K562 (cell line): ENCODE data around the gene ULK3. TPM values are rescaled to one million over a fixed set of nuclear protein-coding genes. Genes with fewer than 3 reads are reported as not detected.

ENCODE experiments used
- ATAC-seq: fragments of 200-7000 bp; cut with Tn5 transposase; 3 replicates; pipeline ENCODE4 v1.9.1; 2020; ENCODE audit warnings: moderate library complexity
- BruUV-seq: library from RNA; stranded (reverse); fragments of 400-500 nt; replicated peaks from 2 replicates; lab custom pipeline; 2021; lab: Mats Ljungman, UMichigan
- CTCF ChIA-PET: fragments of 300-600 bp; formaldehyde crosslinking; extraction: SDS; loops from one replicate; lab custom pipeline; 2021; ENCODE audit warnings: low intra/inter-chr PET ratio; lab: Yijun Ruan, JAX
- POLR2A ChIA-PET: fragments of 300-600, 350-650 bp; sonication (Branson Sonifier 250); formaldehyde crosslinking; extraction: SDS; loops from one replicate; lab custom pipeline; 2021; ENCODE audit warnings: antibody characterized with exemption, inconsistent platforms; lab: Yijun Ruan, JAX
- DNase-seq, 4 experiments: peaks; one replicate each; pipeline versions ENCODE4 v3.0.0 to v3.0.0-alpha.2; 2011 to 2018; ENCODE audit warnings: low spot score in 3 of 4, mixed read lengths in 3 of 4; ENCODE audit errors: extremely low read depth in 1 of 4
- FAIRE-seq: peaks from 2 replicates; lab custom pipeline; 2011; peaks lifted over from hg19 to GRCh38; lab: Jason Lieb, UNC
- H2AFZ ChIP-seq: 2 replicates; pipeline ENCODE4 v1.6.0; 2011; ENCODE audit warnings: low read depth, low read length, control low read depth, inconsistent platforms
- H3K27ac ChIP-seq: fragments of 200-600 bp; 3 replicates; pipeline ENCODE4 v1.8.0; 2011; ENCODE audit warnings: low read depth, mild to moderate bottlenecking, control low read depth, inconsistent platforms, low read length, moderate library complexity, mixed read lengths; ENCODE audit errors: extremely low read depth
- H3K27me3 ChIP-seq, 2 experiments: fragments of 300-600 bp in 1 of 2; 2 replicates in 1 of 2; 3 replicates in 1 of 2; pipeline versions ENCODE4 v1.6.0 to v1.8.0; 2011; ENCODE audit warnings: inconsistent platforms in 2 of 2, low read length in 2 of 2, mild to moderate bottlenecking in 1 of 2, mixed read lengths in 1 of 2, moderate library complexity in 1 of 2; ENCODE audit not compliant: control insufficient read depth in 2 of 2, insufficient read depth in 2 of 2
- H3K36me3 ChIP-seq: fragments of 300-600 bp; 3 replicates; pipeline ENCODE4 v1.8.0; 2011; ENCODE audit warnings: mild to moderate bottlenecking, low read length, inconsistent platforms; ENCODE audit not compliant: control insufficient read depth, insufficient read depth
- H3K4me1 ChIP-seq, 2 experiments: fragments of 200-600 bp in 1 of 2; replicated peaks in 1 of 2; 2 replicates in 1 of 2; 3 replicates in 1 of 2; pipeline versions ENCODE4 v1.5.1 to v1.8.0; 2011; ENCODE audit warnings: inconsistent platforms in 2 of 2, low read length in 2 of 2, mild to moderate bottlenecking in 1 of 2, mixed read lengths in 1 of 2, moderate library complexity in 1 of 2; ENCODE audit not compliant: control insufficient read depth in 2 of 2, insufficient read depth in 2 of 2
- H3K4me2 ChIP-seq: 2 replicates; pipeline ENCODE4 v1.6.1; 2011; ENCODE audit warnings: low read length, control low read depth, inconsistent platforms, mixed read lengths; ENCODE audit not compliant: insufficient read depth
- H3K4me3 ChIP-seq: fragments of 200-600 bp; sonication (generic), shearing (Covaris generic); 2 replicates; pipeline ENCODE4 v1.5.1; 2016; ENCODE audit warnings: control low read depth, inconsistent platforms
- H3K79me2 ChIP-seq: fragments of 200-600 bp; 3 replicates; pipeline ENCODE4 v1.8.0; 2011; ENCODE audit warnings: low read length, inconsistent platforms; ENCODE audit not compliant: control insufficient read depth, insufficient read depth
- H3K9ac ChIP-seq, 2 experiments: 2 replicates each; pipeline versions ENCODE4 v1.6.0 to v1.6.1; 2011; ENCODE audit warnings: low read depth in 2 of 2, low read length in 2 of 2, control low read depth in 1 of 2, inconsistent platforms in 1 of 2, mild to moderate bottlenecking in 1 of 2, mixed read lengths in 1 of 2; ENCODE audit not compliant: insufficient read depth in 1 of 2
- H3K9me1 ChIP-seq: one replicate; pipeline ENCODE4 v1.6.0; 2011; ENCODE audit warnings: inconsistent platforms, mild to moderate bottlenecking, low read length, moderate library complexity; ENCODE audit not compliant: control insufficient read depth, insufficient read depth
- H3K9me3 ChIP-seq: replicated peaks from 2 replicates; pipeline ENCODE4 v1.5.1; 2011; ENCODE audit warnings: low read depth, low read length, inconsistent platforms; ENCODE audit not compliant: control insufficient read depth, insufficient read depth
- H4K20me1 ChIP-seq: replicated peaks from 2 replicates; pipeline ENCODE4 v1.6.1; 2011; ENCODE audit warnings: low read length, inconsistent platforms, mixed read lengths; ENCODE audit not compliant: control insufficient read depth, insufficient read depth
- BCOR ChIP-seq: fragments of 450-650 bp; IDR thresholded peaks from 2 replicates; pipeline ENCODE4 v1.6.1; 2016
- COPS2 ChIP-seq: fragments of 450-650 bp; conservative IDR thresholded peaks from 2 replicates; pipeline ENCODE4 v1.6.1; 2016; ENCODE audit warnings: mild to moderate bottlenecking, moderate library complexity
- HMG20B ChIP-seq: fragments of 250-450 bp; sonication (Bioruptor Pico); IDR thresholded peaks from 2 replicates; pipeline ENCODE4 v1.5.0; 2021; ENCODE audit warnings: mild to moderate bottlenecking
- KDM2B ChIP-seq: fragments of 250-450 bp; sonication (Bioruptor Pico); IDR thresholded peaks from 2 replicates; pipeline ENCODE4 v1.8.0; 2021; ENCODE audit warnings: mild to moderate bottlenecking, moderate library complexity
- MTA2 ChIP-seq: fragments of 450-650 bp; IDR thresholded peaks from 2 replicates; pipeline ENCODE4 v1.6.1; 2016; ENCODE audit warnings: low read depth
- NUFIP1 ChIP-seq: fragments of 450-650 bp; IDR thresholded peaks from 2 replicates; pipeline ENCODE4 v1.6.1; 2018; ENCODE audit not compliant: partially characterized antibody
- YBX1 ChIP-seq: fragments of 450-650 bp; IDR thresholded peaks from 2 replicates; pipeline ENCODE4 v1.7.1; 2016; ENCODE audit warnings: mild to moderate bottlenecking
- ZNF165 ChIP-seq: fragments of 250-450 bp; sonication (Bioruptor Pico); IDR thresholded peaks from 2 replicates; pipeline ENCODE4 v1.4.0; 2020; ENCODE audit warnings: borderline replicate concordance
- ZNF197 ChIP-seq: fragments of 200-800 bp; sonication (Bioruptor generic); IDR thresholded peaks from 2 replicates; pipeline ENCODE4 v1.6.1; 2016; ENCODE audit warnings: low read depth, missing genetic modification characterization, missing compliant biosample characterization
- ZNF589 ChIP-seq: fragments of 200-800 bp; sonication (Bioruptor generic); IDR thresholded peaks from 2 replicates; pipeline ENCODE4 v1.6.1; 2016; ENCODE audit warnings: low read depth, missing genetic modification characterization, missing compliant biosample characterization
- ZNF830 ChIP-seq: fragments of 250-450 bp; sonication (Bioruptor Pico); IDR thresholded peaks from 2 replicates; pipeline ENCODE4 v1.5.0; 2021; ENCODE audit warnings: mild to moderate bottlenecking
- WGBS: fragments of 100-300 bp; shearing (Covaris generic); methylation state at CpG from one replicate; pipeline ENCODE4 v1.1.6; 2016; ENCODE audit warnings: low coverage, mixed read lengths; ENCODE audit not compliant: insufficient coverage; ENCODE audit errors: missing lambda C conversion rate; 5-methylcytosine and 5-hydroxymethylcytosine counted together
- in situ Hi-C: fragments of 300-500 bp; cut with MboI; formaldehyde crosslinking; loops from 4 replicates; pipeline ENCODE4 v1.15.0; 2018; ENCODE audit warnings: inconsistent platforms, mixed read lengths
- intact Hi-C: fragments of 100-400 bp; cut with micrococcal nuclease; formaldehyde crosslinking; loops from 2 replicates; pipeline ENCODE4 v1.14.2; 2022
- polyA plus RNA-seq, 8 experiments: library from polyadenylated mRNA; depleted of rRNA in 4 of 8; stranded (reverse) in 5 of 8; unstranded in 3 of 8; fragments of >200 nt; fragmentation: Nextera tagmentation in 2 of 8; fragmentation: Illumina TruSeq in 1 of 8; extraction: Ambion mirVana in 2 of 8; extraction: Trizol in 1 of 8; gene quantifications; 2 replicates each; pipeline versions ENCODE4 v1.2.1 to v1.2.3, GENCODE V29; 2011 to 2014; ENCODE audit warnings: inconsistent platforms in 1 of 8, missing spikeins in 1 of 8
- total RNA-seq, 7 experiments: library from RNA; depleted of rRNA in 6 of 7; stranded (reverse); fragments of >200 nt in 6 of 7; fragmentation: Illumina TruSeq in 2 of 7; extraction: Trizol in 2 of 7; gene quantifications; 2 replicates each; pipeline versions ENCODE4 v1.2.1 to v1.2.3, GENCODE V29; 2011 to 2021; ENCODE audit warnings: low replicate concordance in 1 of 7
- TF ChIP-seq, protein P1 (sequence below): fragments of 250-450 bp; sonication (Bioruptor Pico); IDR thresholded peaks from 2 replicates; pipeline ENCODE4 v1.8.0; 2022; ENCODE audit warnings: inconsistent platforms, mild to moderate bottlenecking, moderate library complexity, borderline replicate concordance
- TF ChIP-seq, protein P2 (sequence below): fragments of 450-650 bp; IDR thresholded peaks from 2 replicates; pipeline ENCODE4 v1.6.1; 2016; ENCODE audit warnings: low read depth, mild to moderate bottlenecking, moderate library complexity
- TF ChIP-seq, protein P3 (sequence below): conservative IDR thresholded peaks from 2 replicates; pipeline ENCODE4 v1.6.1; 2011; ENCODE audit warnings: low read depth, mild to moderate bottlenecking, low read length; ENCODE audit not compliant: control insufficient read depth
- TF ChIP-seq, protein P4 (sequence below): fragments of 450-650 bp; IDR thresholded peaks from 2 replicates; pipeline ENCODE4 v1.6.1; 2016; ENCODE audit warnings: mild to moderate bottlenecking

The ULK3 gene
- total and polyA plus RNA-seq, 9 of the 15 experiments (the other 6 are each of a cell fraction or from before 2014, with no cell fraction given) = 0.68 to 68.0 (median 34.9) TPM

DNA sequence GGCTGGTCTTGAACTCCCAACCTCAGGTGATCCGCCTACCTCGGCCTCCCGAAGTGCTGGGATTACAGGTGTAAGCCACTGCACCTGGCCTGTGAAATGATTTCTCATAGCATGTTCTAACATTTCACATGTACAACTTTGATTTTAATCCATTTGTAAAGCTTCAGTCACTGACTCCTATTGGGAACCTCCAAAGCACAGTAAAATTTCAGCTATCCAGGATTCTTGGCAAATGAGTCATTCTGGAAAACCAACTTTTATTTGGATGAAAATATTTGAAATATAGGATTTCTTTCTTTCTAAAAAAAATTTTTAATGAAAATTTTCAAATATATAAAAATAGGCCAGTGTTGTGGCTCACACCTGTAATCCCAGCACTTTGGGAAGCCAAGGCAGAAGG, 33.0 kb downstream of the ULK3 start (continued):
- TF ChIP-seq, protein P1, sequence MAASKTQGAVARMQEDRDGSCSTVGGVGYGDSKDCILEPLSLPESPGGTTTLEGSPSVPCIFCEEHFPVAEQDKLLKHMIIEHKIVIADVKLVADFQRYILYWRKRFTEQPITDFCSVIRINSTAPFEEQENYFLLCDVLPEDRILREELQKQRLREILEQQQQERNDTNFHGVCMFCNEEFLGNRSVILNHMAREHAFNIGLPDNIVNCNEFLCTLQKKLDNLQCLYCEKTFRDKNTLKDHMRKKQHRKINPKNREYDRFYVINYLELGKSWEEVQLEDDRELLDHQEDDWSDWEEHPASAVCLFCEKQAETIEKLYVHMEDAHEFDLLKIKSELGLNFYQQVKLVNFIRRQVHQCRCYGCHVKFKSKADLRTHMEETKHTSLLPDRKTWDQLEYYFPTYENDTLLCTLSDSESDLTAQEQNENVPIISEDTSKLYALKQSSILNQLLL (CRISPR knock-in tag) = no peak
- TF ChIP-seq KDM2B (CRISPR knock-in tag) (no peak), MTA2 (no peak), COPS2 (no peak), ZNF589 (no peak), NUFIP1 (no peak), ZNF165 (CRISPR knock-in tag) (no peak)
- TF ChIP-seq, protein P2, sequence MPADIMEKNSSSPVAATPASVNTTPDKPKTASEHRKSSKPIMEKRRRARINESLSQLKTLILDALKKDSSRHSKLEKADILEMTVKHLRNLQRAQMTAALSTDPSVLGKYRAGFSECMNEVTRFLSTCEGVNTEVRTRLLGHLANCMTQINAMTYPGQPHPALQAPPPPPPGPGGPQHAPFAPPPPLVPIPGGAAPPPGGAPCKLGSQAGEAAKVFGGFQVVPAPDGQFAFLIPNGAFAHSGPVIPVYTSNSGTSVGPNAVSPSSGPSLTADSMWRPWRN = no peak

DNA sequence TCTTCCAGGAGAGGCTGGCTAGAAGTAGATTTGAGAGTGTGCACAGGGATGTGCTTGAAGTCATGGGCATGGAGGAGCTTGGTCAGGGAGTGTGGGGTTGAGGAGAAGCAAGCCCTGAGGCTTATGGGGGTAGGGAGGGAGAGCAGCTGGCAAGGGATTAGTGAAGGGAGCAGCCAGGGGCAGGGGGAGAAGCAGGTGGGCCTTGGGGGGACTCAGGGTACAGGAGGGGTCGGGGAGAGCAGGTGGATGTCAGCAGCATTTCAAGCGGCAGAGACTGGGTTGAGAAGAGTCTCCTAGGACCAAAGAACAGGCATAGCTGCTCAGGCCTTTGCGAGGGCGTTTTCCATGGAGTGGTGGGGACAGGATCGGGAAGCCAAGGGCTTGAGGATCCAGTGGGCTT, 33.7 kb downstream of the ULK3 start:
- in situ Hi-C loops = no loop called here
- no peak for FAIRE-seq
- H3K27me3 ChIP-seq = peaks cover 0 to 21% of the 10 kb centered on the region in 2 experiments; a peak in 2 of 5 replicates
- H4K20me1 ChIP-seq = no peaks in the 10 kb centered on the region; the same call in 1 of the 2 replicates
- H3K4me2 ChIP-seq = no peak overlapping the region
- 4% methylated on average over 4 of the region's 5 CpGs for WGBS
- H3K79me2 ChIP-seq = no peaks in the 10 kb centered on the region
- intact Hi-C loops = no loop called here
- no peaks in the 10 kb centered on the region for H3K9me3 ChIP-seq
- no peaks in the 10 kb centered on the region for H3K9me1 ChIP-seq
- H3K36me3 ChIP-seq = peaks cover under 1% of the 10 kb centered on the region; the same call in 1 of the 3 replicates
- no peak overlapping the region for H3K4me3 ChIP-seq
- no TSS peak for BruUV-seq
- no peak for DNase-seq
- no peak overlapping the region; a peak in 1 of 4 replicates for H3K9ac ChIP-seq
- H3K27ac ChIP-seq = no peak overlapping the region
- CTCF ChIA-PET = no interaction called here
- ATAC-seq = no peak; the same call in 2 of the 3 replicates
- no peak overlapping the region for H2AFZ ChIP-seq
- peaks cover 0 to 7% of the 10 kb centered on the region in 2 experiments; a peak in 2 of 5 replicates for H3K4me1 ChIP-seq
- POLR2A ChIA-PET = interaction anchor here (0.6 to 1.7 kb wide), 3 partner anchors 9 to 19 kb away, joined by 3 to 8 read pairs (median 3); no protein-coding TSS in a partner anchor
- TF ChIP-seq YBX1 (no peak), ZNF830 (CRISPR knock-in tag) (no peak), ZNF197 (CRISPR knock-in tag) (no peak), BCOR (no peak), HMG20B (CRISPR knock-in tag) (no peak)
- TF ChIP-seq, protein P3, sequence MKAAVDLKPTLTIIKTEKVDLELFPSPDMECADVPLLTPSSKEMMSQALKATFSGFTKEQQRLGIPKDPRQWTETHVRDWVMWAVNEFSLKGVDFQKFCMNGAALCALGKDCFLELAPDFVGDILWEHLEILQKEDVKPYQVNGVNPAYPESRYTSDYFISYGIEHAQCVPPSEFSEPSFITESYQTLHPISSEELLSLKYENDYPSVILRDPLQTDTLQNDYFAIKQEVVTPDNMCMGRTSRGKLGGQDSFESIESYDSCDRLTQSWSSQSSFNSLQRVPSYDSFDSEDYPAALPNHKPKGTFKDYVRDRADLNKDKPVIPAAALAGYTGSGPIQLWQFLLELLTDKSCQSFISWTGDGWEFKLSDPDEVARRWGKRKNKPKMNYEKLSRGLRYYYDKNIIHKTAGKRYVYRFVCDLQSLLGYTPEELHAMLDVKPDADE = no peak
- TF ChIP-seq, protein P4, sequence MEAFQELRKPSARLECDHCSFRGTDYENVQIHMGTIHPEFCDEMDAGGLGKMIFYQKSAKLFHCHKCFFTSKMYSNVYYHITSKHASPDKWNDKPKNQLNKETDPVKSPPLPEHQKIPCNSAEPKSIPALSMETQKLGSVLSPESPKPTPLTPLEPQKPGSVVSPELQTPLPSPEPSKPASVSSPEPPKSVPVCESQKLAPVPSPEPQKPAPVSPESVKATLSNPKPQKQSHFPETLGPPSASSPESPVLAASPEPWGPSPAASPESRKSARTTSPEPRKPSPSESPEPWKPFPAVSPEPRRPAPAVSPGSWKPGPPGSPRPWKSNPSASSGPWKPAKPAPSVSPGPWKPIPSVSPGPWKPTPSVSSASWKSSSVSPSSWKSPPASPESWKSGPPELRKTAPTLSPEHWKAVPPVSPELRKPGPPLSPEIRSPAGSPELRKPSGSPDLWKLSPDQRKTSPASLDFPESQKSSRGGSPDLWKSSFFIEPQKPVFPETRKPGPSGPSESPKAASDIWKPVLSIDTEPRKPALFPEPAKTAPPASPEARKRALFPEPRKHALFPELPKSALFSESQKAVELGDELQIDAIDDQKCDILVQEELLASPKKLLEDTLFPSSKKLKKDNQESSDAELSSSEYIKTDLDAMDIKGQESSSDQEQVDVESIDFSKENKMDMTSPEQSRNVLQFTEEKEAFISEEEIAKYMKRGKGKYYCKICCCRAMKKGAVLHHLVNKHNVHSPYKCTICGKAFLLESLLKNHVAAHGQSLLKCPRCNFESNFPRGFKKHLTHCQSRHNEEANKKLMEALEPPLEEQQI = no peak
